ENCODE results near the gene SLC38A10.

The SLC38A10 gene

DNA sequence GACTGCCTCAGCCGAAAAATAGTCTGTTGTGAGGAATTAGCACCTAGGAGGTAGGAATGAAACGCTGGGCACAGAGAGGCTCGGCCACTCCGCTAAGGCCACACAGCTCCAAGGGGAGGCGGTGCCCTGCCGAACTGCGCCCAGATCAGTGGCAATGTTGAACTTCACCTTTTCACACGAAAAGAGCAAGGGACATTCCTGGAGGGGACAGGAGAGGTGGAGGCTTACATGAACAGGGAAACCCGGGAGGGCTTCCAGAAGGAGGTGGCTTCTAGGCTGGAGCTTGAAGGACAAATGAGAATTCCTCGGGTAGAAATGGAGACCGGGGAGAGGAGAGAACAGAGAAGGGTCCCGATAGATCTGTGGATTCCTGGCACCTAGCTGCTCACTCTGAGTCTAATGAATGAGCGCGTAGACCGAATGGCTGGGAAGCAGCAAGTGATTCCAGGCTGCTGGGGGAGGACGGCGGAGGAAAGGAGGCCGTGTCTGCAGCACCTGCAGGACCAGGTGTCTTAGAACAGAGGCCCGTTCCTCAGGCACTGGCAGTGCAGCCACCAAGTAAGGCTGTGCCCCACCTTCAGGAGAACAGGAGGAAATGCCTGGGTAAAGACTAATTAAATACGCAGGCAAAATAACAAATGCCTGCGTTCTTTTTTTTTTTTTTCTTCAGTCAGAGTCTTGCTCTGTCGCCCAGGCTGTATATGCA, 722 bp upstream of the SLC38A10 start:
- peak; percentile 51 for DNase-seq

DNA sequence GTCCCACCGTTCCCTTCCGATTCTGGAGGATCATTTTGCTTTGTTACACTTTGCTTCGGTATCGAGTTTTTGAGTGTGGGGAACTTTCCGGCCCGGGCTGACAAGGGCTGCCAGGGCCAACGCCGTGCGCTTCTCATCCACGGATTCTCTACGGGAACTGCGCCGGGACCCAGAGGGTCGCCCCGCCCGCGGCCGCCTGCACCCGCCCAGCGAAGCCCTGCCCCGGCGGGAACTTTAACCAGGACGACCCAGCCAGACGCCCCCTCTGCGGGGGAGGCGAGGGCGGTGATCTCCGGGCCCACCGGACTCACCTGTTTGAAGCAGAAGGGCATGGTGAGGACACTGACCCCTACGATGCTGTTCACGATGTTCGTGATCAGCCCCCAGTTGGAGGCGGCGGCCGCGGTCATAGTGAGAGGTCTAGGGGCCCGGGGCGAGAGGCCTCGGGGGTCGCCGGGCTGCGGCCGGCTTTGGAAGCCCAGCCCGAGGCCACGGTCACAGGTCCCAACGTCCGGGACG, 536 bp downstream of the SLC38A10 start:
- peak; percentile 12 for DNase-seq

DNA sequence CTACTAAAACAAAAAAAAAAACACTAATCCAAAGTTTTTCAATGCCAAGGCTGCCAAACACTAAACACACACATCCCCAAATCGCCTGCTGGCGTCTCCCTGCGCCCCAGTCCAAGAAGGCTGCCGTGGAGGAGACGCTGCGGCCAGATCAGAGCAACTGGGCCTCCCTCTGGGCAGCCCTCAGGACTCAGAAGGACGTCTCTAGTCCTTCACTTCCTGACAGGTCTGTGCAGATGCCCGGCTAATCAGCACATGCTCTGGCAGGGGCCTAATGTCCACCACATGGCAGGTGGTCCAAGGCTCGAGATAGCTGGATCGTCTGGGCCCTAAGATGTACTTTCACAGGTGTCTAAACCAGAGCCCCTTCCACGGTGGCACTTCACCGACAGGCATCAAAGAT, 2.7 kb downstream of the SLC38A10 start:
- DNase-seq = no peak

DNA sequence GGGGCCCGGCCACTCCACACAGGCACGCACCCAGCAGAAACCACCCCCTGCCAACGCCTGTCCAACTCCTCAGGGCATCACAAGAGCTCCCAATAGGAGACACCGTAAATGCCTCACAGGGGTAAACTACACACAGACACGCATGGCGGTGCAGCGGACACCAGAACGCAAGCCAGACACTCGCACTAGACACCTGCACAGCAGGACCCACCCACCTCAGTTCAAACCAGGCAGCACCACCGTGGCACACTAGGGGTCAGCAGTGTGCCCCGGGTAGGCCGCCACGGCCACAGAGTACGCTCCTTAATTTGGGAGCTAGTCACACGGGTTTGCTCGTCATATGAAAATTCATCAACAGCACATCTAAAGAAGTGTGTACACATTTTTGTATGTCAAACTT, 3.4 kb downstream of the SLC38A10 start:
- peak; percentile 71 for DNase-seq

DNA sequence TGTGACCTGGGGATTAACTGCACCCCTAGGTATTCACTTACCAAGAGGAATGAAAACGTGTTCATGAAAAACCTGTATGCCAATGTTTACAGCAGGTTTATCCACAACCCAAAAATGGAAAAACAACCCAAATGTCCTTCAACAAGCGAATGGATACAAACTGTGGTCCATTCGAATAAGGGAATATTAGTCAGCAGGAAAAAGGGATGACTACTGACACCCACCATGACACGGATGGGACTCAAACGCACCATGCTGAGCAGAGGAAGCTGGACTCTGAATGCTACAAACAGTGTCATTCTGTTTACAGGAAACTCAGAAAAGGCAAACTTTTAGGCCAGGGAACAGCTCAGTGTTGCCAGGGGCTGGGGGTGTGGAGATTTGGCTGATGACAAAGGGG, 4.9 kb downstream of the SLC38A10 start:
- DNase-seq = no peak

DNA sequence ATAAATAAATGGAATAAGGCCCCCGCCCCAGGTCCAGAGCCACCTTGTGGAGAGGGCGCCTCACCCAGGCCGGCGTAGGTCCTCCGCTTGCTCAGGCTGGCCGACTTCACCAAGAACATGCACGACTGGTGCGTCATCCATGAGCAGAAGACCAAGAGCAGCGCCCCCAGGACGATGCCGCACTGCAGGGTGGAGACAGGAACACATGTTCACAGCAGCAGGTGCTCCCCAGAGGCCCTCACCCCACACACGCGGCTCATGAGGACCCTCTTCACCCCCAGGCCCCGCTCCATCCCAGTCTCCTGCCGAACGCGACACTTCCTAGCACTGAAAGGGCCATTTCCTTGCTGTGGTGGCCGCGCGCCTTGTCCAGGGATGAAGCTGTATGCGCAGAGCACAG, 5.5 kb downstream of the SLC38A10 start:
- no peak for DNase-seq

DNA sequence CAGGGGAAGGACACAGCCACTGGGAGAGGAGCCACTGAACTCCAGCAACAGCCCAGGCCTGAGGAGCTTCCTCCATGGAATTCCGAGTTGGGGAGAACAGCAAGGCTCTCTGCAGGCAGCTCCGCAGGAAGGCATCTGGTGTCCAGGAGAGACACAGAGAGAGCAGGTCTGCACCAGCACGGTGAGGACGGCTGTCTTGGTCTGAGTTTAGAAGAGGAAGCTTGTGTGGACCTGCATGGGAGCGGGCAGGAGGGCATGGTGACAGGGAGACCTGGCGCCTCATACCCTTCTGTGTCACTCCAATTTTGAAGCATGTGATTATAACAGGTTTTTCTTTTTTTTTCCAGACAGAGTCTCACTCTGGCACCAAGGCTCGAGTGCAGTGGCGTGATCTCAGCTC, 6.4 kb downstream of the SLC38A10 start:
- DNase-seq = no peak

DNA sequence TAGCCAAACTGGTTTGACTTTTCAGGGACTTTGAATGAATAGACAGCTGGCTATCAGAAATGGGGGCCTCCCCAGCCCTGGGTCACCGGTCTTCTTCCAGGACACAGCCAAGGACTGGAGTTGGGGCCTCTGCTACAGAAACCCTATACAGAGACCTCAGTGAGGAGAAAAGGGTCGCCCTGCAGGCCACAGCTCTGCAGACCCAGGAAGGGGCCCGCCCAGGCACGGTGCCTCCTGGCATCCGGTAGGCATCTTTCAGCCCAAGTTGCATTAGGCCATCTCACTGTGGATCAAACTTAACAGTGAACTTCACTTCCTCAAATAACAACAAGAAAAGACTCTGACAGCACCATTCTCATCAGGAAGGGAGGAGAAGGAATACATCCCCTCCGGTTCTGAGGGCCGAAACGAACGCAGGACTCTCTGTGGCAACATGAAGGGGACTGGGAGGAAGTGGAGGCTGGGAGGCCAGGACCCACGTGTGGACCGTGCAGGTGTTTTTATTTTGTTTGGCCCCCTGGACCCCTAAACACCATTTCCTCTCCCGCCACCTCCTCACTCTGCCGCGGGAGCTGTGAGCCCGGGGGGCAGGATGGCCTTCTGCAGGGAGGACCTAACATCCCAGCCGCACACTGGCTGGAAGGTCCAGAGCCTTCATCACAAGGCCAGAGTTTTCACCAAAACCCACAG, 7.2 kb downstream of the SLC38A10 start:
- DNase-seq = no peak

DNA sequence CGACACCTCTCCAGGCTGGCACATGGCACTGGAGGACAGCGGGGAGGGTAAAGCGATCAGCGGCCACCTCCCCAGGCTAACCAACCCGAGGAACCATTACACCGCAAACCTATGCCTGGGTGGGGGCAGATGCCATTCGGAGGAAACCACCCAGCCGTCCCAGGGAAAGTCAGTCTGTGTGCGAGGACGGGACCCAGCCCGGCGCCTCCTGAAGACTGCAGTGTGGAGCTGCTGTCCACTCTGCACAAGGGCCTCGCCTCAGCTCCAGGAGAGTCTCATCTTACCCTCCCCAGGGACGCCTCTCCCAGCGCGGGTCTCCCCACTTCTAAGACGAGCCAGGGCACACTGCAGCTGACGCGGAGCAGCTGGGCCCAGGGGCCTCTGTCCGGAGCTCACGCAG, 8.0 kb downstream of the SLC38A10 start:
- no peak for DNase-seq

DNA sequence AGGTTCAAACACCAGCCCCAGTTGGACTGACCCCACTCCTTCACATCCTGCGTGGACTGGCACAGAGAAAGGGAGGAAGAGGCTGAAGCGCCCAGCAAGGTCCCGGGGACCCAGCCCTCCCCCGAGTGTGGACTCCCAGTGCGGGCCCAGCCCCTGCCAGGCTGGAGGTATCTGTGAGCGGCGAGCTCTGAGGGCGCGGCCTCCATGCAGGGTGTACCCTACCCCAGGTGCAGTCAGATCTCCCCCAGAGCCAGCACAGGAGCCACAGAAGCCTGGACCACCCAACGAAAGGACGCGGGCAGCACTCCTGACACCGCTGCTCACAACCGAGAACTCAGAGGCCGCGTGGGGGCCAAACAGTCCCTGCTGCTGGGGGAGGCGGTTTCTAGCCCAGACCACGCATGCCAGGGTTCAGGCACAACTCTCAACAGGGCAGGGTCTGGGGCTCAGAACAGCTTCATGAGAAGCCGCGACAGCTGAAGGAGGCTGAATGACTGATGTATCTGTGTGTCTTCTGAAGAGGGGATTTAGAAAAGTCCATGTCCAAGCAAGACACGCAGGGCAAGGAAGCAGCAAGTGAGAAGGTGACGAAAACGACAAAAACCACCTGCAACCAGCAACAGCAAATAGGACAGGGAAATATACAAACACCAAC, 8.5 kb downstream of the SLC38A10 start:
- DNase-seq = no peak

DNA sequence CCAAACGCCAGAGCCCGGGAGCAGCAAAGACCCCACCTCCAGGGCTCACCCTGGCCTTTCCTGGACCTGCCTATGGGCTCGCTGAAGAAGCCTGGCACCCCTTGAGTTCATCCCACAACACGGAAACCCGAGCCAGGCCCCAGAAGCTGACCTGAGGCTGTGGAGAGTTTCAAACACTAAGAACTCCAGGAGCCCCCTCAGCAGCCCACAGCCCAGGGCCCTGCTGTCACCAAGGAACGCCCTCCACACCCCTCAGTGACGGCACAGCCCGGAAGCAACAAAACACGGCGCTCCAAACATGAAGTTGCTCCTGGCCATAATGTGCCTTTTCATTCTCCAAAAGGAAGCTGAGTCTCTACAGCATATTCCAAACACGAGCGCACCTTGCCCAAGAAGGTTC, 9.2 kb downstream of the SLC38A10 start:
- DNase-seq = no peak

DNA sequence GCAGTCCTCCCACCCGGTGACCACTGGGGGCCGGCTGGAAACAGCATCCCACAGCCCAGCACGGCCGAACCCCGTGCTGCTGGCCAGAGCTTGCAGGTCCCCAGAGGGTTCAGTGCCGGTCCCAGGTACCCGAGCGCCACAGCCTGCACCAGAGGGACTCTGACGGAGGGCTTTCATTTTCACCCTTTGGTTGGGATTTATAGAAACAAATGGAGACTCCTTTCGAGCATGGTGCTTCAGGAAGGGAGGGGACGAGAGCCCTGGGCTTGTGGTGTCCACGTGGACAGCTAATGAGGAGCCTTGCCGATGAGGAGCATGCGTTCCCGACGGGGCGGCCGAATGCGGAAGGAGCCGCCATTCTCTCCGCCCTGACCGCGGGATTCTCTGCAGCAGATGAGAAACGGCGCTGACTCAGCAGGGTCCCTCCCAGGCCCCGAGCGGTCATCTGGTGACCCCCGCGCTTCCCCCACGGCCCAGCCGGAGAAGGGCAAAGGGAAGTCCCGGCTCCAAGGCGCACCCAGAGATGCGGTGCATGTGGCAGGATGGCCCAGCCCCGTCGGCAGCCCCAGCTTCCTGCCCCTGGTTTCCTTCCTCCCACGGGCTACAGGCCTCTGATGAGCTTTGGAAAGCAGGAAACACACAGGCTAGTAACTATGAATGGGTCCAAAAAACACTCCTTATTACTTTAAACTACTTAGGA, 9.8 kb downstream of the SLC38A10 start:
- peak; percentile 34 for DNase-seq

DNA sequence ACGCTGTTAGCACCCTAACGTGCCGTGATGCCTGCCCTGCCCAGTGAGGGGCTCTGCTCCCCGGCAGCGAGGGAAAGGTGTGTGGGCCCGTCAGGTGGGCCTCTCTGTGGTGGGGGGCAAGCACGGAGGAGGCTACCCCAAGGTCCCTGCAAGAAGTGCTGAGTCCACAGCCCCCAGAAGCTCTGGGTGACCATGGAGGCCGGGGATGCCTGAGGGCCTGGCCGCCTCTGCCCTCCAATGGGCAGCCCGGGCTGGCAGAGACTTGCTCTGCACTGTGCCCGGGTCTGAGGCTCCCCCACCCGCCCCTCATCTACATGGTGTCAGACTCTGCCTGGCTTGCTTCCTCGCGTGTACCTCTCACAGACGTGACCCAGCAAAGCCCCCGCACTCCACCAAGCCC, 12.2 kb downstream of the SLC38A10 start:
- no peak for DNase-seq

DNA sequence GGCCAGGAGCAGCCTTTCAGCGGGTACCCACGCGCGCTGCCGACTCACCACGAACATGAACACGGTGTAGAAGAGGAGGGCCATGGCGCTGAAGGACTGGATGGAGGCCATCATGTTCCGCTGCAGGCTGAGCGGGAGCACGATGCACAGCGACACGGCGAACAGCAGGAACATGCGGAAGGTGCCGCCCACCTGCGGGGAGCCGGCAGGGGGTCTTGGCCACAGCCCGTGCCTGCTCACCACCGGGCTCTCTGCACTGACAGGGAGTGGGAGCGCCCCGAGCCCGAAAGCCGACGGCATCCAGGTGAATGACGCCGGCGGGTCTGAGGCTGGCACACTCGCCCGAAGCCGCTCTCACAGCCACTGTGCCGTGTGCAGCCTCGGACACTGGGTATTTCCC, 13.0 kb downstream of the SLC38A10 start:
- DNase-seq = no peak

DNA sequence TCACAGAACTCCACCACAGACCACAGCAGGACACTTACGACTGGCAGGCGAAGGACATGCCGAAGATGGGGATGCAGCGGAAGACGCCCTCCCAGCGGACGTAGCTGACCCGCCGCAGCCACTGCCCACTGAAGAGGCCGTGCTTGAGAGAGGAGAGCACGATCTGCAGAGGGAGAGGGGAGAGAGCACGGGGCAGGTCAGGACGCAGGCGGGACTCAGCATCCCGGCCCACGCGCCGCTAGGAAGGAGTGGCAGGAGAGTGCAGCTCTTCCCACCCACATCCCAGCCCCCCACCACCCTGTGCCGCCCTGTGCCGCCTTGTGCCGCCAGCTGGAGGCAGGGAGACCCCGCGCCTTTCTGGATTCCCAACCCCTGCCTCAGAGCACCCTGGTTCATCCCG, 14.5 kb downstream of the SLC38A10 start:
- no peak for DNase-seq

DNA sequence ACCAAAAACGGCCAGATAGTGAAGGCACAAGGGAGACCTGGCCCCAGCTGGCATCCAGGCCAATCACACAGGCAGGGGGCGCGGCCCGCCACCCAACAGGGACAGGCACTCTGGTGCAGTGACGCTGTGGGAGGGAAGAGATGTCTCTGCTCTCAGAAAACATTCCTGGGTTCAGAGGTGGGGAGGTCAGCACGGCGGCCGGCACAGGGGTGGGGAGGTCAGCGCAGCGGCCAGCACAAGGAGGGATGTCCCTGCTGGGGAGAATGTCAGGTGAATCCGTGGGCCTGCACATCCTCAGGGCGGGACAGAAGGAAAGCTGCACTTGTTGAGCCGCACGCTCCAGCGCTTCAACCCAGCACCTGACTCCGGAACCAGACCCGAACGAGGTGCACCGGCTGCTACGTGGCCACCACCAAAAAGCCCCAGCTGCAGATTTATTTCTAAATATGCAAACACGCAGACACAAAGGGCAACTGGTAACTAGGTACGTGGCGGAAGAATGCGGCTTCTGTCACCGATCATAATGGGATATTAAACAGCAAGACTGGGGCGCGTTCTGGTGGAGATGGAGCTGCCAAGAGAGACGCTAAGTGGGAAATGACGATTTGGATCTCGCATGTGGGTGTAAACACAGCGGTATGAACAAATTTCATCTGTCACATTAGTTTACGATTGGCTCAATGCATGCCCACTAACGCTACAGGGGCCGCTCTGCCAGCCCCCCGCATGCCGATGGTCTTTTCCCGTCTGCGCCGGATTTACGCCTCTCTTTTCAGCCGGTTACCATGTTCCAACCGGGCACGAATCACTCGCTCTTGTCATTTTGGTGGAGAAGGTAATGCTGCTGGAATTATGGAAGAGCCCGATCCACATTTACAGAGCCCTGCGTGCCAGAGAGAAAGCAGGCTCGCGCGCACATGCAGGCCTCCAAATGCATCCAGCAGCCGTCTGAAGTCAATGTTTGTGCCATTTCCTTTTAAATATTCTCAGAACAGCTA, 15.5 kb downstream of the SLC38A10 start:
- no peak for DNase-seq

DNA sequence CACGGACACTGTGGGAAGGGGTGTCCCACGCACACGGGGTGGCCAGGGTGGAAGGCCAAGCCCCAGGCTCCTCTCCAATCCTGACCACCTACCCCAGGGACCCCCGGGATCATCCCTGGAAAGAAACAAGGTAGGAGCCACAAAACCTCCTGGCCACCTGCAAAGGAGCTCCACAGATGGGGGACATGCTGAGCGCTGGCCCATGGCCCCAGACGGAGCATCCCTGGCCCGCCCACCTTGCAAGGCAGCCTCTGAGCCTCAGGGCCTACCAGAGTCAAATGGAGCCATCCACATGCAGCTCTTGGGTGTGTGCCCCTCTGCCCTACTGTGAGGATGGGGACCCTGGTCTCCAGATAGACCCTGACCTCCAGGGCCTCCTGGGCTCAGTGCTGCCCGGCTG, 16.3 kb downstream of the SLC38A10 start:
- DNase-seq = no peak

DNA sequence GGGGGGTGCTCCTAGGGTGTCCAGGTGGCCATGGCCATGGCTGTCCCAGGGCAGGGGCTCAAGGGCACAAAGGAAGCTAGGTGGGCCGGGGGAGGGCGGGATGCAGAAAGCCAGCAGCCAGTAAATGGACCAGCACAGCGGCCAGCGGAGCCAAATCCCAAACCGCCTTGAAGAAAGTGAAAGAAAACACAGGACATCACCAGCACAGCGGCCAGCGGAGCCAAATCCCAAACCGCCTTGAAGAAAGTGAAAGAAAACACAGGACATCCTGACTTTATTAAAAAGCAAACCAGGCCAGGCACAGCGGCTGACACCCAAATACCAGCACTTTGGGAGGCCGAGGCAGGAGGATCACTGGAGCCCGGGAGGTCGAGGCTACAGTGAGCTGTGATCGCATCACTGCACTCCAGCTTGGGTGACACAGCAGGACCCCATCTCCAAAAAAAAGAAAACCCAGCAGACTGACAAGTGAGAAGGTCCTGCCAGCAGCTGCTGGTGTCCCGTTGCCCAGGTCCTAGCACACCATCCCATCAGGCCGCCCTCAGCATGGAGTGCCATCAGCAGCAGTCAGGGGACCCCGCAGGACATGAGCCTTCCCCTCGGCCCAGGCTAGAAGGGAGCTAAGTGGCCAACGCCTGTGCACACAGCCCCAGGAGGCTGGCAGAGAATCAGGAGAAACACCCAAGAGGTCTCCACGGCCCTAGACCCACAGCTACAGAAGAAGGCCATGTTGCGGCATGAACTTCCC, 17.0 kb downstream of the SLC38A10 start:
- DNase-seq = no peak

DNA sequence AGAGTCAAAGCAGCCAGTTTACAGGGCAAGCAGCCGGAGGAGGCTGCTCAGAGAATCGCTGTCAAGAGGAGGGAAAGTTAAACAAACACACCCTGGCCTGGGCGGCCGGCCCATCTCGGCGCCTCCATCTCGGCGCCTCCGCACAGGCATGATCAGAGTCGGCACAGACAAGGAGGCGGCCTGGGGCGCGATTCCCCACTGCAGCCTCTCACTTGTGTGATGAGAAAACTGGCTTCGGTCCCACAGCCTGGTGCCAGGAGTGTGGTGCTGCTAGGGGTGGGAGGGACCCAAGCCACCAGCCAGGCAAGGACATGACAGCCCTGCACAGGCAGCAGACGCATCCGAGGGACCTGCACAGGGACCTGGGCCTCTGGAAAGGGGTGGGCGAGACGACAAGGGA, 17.7 kb downstream of the SLC38A10 start:
- DNase-seq = no peak

DNA sequence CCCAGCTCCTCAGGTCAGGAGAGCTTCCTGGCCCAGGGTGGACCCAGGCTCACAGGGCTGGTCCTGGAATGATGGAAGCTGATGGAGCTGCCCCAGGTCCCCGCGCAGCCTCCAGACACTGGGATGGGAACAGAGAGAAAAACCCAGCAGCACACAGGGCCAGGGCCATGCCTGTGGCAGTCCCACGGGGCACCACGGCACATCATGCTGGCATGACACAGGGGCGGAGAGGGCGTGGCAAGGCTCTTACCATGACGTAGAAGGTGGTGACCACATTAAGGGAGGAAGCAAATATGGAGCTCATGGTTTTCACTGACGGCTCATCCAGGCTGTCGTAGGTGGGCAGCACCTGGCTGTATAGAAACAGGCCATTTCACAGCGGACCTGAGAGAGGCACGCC, 18.3 kb downstream of the SLC38A10 start:
- DNase-seq = no peak

DNA sequence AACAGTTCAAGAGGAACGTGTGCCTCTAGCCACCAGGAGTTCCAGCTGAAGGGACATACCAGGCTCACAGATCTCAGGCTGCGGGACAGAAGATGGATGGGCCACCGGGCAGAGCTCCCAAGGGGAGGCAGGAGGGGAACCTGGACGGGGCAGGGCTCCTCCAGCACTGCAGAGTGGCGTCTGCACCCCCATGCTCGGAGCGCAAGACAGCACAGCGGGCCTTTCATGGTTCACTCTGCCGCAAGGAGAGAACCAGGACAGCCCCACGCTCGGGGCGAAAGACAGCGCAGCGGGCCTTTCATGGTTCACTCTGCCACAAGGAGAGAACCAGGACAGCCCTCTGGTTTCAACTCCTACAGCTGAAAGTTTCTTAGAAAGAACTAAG, 20.6 kb downstream of the SLC38A10 start:
- no peak for DNase-seq

Measured in activated CD4-positive, alpha-beta T cell treated with anti-CD3 and anti-CD28 coated beads, Interleukin-2, amount 50 U/mL, for 1 hour (primary cell).